Measurements from ENCODE around the gene BRF1. TPM values are rescaled to one million over a fixed set of nuclear protein-coding genes. Genes with fewer than 3 reads are reported as not detected.
A peak's percentile ranks its signal among the peaks of the same experiment; 100 is the strongest.
"Not testable (repeated sequence)": the region's sequence is repeated elsewhere in the genome, so short reads cannot be mapped to it uniquely, and the experiment has no call there.

BRF1 gene
- total RNA-seq, 1 donor from 2014 or later = 59.8 TPM

GRCh38 chr14:105333020-105333490, 32.3 kb upstream of the BRF1 start:
- peak; percentile 61 for DNase-seq

- peak; percentile 44 for DNase-seq
Observed at GRCh38 chr14:105332350-105332874, 31.6 kb upstream of the BRF1 start.

DNA sequence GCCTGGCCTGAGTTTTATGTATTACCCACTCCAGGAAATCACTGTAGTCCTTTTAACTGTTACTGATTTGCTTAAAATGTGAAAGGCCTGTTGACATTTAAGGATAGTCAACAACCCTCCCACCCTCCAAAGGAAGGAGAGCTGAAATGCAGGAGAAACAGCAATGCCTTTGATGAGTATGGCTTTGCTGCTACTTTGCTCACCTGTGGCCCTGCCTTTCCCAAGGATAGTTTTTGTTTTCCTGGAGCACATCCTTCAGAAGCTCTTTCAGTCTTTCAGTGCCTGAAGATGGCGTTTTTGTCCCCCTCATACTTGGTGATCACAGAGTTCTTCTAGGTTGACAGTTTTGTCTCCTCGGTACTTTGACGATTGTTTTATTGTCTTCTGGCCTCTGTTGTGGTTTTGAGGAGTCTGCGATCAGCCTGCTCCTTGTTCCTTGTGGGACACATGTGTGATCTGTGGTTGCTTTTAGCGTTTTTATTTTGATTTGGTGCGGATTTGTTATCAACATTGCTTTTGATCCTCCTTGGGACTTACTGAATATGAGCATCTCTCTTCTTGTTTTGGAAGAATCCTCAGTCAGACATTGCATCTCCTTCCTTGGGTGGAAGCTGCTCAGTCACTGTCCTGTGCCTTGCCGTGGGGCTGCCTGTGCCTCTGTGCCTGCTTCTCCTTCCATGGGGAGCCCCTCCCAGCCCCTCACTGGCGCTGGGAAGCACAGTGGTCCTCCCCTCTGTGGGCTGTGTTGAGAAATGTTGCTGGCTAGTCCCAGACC, 31.0 kb upstream of the BRF1 start:
- no peak for DNase-seq

DNA sequence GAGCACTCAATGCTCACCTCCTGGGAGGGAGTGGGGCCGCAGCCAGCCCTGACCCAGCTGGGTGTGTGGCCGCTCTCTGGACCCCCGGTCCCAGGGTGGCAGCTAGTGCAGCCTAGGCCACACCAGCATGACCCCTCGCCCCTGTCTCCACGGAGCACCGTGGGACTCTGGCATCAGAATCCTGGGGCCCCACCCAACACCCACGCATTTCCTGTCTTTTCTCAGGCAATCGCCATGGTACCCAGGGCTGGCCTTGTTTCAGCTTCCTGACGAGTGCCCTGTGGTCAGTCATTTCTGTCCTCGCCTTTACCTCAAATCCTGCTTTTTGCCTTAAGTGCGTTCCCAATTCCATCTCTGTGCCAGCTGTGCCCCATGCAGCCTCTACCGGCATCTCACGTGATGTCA, 29.7 kb upstream of the BRF1 start:
- DNase-seq = no peak

DNA sequence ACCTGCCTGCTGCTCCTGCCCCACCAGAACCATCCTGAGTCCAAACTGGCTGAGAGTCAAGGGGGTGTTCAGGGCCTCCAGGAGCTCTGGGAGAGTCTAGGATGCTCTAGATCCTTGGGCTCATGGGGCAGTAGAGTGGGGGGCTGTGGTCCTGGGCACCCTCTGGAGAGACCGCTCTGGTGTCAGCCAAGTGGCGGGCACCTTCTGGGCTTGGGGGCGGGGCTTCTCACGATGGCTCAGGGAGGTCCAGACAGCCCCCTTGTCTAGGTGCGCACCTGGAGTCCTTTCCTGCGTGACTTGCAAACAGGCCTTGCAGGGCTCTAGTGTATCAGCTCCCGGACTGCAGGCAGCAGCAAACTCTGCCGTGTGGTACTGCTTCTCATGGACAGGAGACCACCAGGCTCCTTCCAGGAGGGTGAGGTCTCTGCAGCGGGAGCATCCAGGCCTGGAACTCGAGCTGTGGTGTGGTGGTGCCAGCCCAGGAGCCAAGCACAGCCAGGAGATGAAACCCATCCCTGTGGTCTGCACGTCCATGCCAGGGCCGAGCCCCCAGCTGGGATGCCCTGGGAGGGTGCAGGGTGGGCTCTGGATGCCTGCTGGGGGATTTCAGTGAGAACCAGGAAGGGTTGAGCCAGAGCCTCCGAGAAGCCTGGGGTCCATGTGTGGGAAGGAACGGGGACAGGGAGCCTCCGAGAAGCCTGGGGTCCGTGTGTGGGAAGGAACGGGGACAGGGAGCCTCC, 28.8 kb upstream of the BRF1 start:
- no peak for DNase-seq

- no peak for DNase-seq
Observed at GRCh38 chr14:105328678-105329390, 28.0 kb upstream of the BRF1 start.

DNA sequence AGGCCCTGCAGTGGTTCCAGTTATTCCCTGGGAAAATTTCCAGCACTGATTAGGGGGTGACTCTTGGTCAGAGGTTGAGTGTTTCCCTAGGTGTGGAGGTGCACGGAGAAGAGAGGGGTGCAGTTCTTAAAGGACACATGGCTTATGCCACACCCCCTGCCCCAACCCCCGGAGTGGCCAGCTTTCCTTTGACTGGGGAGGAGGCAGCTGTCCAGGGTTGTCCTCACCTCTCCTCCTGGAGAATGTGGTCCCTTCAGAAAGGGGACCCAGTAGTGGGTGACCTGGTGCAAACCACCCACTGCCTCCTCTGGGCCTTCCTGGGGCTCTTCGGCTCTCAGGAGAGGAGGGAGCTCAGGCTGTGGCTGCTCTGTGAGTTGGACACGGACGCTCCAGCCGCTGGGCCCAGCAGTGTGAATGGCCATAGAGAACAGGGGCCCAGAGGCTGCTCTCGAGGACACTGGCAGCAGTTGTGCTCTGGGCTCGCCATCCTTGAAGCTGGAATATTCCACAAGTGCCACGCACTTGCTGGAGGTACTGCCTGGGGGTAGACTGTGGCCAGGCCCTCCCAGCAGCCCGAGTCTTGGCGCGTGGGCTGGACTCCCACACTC, 27.4 kb upstream of the BRF1 start:
- no peak for DNase-seq

DNA sequence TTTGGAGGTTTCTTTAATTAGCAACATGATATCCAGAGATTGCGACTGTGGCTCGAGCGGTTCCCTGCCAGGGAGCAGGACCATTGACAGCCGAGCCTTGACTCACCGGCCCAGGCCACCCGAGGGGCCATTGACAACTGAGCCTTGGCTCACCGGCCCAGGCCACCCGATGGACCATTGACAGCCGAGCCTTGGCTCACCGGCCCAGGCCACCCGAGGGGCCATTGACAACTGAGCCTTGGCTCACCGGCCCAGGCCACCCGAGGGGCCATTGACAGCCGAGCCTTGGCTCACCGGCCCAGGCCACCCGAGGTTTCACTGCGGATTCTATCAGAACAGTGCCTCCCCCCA, 26.9 kb upstream of the BRF1 start:
- not testable (repeated sequence) for DNase-seq

DNA sequence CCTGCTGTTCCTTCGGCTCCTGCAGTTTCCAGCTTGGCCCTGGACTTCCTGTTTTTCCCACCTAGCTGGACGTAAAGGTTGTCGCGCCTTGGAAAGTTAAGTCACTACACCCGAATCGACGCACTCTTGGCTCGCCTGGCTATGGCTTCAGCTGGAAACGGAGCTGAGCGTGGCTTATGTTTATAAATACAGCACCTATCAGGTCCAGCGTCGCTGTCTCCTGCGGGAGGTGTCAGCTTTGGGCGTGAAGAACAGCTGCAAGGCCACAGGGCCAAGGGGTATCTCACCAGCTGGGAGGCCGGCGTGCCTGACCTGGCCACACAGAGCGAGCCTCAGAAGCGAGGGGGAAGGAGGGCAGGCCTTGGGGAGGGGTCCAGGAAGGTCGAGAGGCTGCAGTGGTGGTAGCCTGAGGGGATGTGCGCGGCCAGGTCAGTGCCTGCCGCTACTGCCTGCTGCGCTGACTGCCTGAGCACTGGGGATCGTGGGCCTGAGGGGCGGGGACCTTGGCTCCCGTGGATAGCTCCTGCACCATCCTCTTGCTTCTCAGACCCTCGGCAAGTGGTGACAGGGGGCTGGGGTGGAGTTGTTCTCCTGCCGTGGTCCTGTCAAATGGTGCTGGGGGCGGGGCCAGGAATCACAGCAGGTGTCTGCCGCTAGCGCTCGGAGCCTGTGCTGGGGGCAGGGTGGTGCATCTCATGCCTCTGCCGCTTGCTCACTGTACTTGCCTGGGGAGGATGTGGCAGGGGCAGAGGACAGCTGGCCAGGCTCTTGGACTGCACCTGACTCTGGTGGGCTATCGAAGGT, 26.3 kb upstream of the BRF1 start:
- peak; percentile 81 for DNase-seq

DNA sequence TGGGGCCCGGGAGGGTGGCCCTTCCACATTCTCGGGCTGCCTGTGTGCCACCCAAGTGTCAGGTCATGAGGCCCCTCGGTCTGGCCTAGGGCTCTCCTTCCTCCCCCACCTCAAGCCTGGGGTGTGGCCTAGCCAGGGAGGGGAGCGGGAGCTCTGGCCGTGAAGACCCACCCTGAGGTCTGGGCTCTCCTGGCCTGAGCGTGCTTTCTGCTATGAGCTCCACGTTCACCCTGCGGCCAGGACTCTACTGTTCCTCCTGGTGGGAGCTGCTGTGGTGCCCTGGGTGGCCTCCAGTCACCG, 25.7 kb upstream of the BRF1 start:
- DNase-seq = no peak

DNA sequence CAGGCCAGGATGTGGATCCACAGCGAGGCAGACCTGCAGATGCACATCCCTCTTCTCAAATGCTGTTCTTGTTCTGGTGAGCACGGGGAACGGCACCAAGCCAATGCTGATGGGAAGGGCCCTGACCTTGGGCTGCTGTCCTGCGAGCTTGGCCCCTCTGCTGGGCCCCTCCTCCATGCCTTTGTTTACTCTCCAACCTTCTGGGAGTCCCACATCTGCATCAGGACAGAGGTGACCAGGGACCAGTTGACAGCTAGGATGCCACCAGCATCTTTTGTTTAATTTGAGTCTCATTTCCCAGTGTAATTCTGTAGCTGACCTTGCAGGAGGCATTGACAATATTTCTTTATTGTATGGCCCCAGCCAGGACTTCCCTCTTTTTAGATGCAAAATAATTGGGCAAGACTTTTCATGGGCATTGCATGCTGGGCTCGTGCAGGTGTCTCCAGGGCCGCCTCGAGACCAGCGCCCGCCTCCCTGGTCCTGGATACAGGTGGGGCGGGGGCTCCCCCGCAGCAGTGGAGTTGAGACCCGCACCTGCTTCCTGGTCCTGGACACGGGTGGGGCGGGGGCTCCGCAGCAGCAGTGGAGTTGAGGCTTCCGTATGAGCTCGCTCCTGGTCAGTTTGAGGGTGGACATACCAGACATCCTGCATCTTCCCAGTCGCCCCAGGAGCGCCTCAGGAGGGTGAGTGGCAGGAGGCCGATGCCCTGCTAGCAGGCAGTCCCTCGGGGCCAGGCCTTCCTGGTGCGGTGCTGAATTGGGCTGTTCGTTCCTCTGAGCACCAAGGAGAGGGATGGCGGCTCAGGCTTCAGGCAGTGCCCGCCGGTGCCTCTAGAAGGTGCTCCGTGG, 25.1 kb upstream of the BRF1 start:
- no peak for DNase-seq

DNA sequence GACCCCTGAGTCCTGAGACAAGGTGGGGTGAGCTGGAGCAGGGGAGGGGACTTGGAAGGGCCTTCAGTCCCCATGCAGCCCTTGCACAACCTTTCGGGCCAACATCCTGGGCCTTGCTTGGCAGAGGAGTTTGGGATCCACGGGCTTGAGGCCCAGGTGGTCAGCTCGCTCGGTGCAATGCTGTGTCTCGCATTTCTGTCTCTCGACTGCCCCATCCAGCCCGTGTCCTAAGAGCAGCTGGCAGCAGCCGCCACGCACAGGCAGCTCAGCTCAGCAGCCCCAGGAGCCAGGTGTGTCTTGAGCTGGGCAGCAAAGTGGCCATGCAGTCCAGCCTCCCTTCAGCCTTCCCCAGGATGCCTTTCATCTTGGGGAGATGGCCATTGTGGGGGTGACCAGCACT, 24.5 kb upstream of the BRF1 start:
- DNase-seq = no peak

- DNase-seq = no peak
Observed at GRCh38 chr14:105324871-105325270, 24.1 kb upstream of the BRF1 start.

- DNase-seq = peak; percentile 83
Observed at GRCh38 chr14:105324080-105324778, 23.4 kb upstream of the BRF1 start.

- no peak for DNase-seq
Observed at GRCh38 chr14:105323663-105324062, 22.9 kb upstream of the BRF1 start.

- DNase-seq = no peak
Observed at GRCh38 chr14:105322791-105323556, 22.2 kb upstream of the BRF1 start.

DNA sequence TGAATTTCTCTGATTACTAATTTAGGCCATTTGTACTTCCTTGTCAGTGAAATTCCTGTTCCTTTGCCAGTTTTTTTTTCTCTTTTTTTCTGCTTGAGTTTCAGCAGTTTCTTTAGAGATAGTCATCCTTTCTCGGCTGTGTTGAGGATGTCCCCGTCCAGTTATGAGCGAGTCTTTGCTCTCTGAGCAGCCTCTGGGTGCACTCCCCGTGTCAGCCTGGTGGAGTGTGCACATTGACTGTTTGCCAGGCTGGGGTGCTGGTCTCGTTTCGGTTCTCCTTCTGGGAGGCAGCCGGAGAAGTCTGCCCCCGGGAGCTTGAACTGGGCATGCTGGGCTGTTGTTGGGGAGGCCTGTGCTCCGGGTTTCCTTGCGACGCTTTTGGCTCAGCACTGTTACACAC, 16.7 kb upstream of the BRF1 start:
- DNase-seq = no peak

GRCh38 chr14:105316968-105317510, 16.2 kb upstream of the BRF1 start:
- DNase-seq = no peak

DNA sequence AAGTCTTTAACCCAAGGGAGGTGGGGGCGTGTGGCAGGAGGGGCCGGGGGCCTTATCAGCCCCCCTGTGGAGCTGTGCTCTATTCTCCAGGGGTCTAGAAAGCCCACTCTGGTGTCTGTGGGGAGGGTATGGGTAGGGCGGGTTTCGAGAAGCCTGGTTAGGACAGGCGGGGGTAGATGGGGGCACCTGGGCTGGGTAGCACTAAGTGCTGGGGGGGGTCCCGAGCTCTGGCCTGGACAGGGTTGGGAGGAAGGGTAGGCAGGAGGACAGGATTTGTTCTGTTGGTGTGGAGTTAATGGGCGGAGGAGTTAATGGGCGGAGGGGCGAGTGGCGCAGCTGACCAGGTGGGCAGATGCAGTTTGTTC, 15.8 kb upstream of the BRF1 start:
- DNase-seq = no peak

Measured in tongue (tissue), 2 donors.